HCT116 (cell line): ENCODE results near the gene EXOC5. TPM values are rescaled to one million over a fixed set of nuclear protein-coding genes. Genes with fewer than 3 reads are reported as not detected.

Source experiments
- ATAC-seq: fragments of 200-7000 bp; cut with Tn5 transposase; 2 replicates; pipeline ENCODE4 v1.9.1; 2020; ENCODE audit warnings: mild to moderate bottlenecking, moderate library complexity
- BruUV-seq: library from RNA; stranded (reverse); fragments of 400-500 nt; replicated peaks from 2 replicates; lab custom pipeline; 2021; lab: Mats Ljungman, UMichigan
- CTCF ChIA-PET: fragments of 300-600 bp; sonication (Branson Sonifier 250); formaldehyde crosslinking; loops from one replicate; lab custom pipeline; 2021; ENCODE audit warnings: antibody characterized with exemption; lab: Charles Lee
- POLR2A ChIA-PET: fragments of 300-600, 350-600 bp; sonication (Branson Sonifier 250); formaldehyde crosslinking; loops from one replicate; lab custom pipeline; 2021; ENCODE audit warnings: antibody characterized with exemption; lab: Charles Lee
- RAD21 ChIA-PET, 2 experiments: fragments of 300-600 bp; sonication (Branson Sonifier 250); formaldehyde crosslinking; loops; one replicate each; lab custom pipeline; 2023; ENCODE audit warnings: low total read pairs in 2 of 2; ENCODE audit not compliant: uncharacterized antibody in 2 of 2, unreplicated experiment in 2 of 2, low non-redundant PET in 1 of 2; lab: Charles Lee
- DNase-seq: peaks from one replicate; pipeline ENCODE4 v3.0.0-alpha.2; 2010; ENCODE audit warnings: low read depth, low spot score
- H2AFZ ChIP-seq: fragments of 200-600 bp; shearing (Covaris generic), sonication (generic); 2 replicates; pipeline ENCODE4 v1.6.1; 2017; ENCODE audit warnings: low read depth, mixed run types, mixed read lengths, antibody characterized with exemption, low read length; ENCODE audit not compliant: poor library complexity, severe bottlenecking
- H3K27ac ChIP-seq: 2 replicates; pipeline ENCODE4 v1.5.1; 2012; ENCODE audit warnings: low read depth, low read length
- H3K27me3 ChIP-seq: fragments of 200-600 bp; sonication (generic); 2 replicates; pipeline ENCODE4 v1.6.1; 2016; ENCODE audit warnings: mixed run types, low read length, mixed read lengths; ENCODE audit not compliant: insufficient read depth
- H3K36me3 ChIP-seq, 2 experiments: fragments of 200-500 bp in 1 of 2; fragments of 200-600 bp in 1 of 2; sonication (Bioruptor generic) in 1 of 2; sonication (generic) in 1 of 2; 2 replicates each; pipeline versions ENCODE4 v1.5.1 to v1.6.1; 2014 to 2016; ENCODE audit warnings: low read length in 2 of 2, inconsistent platforms in 1 of 2, mixed read lengths in 1 of 2, mixed run types in 1 of 2; ENCODE audit not compliant: insufficient read depth in 2 of 2, control insufficient read depth in 1 of 2
- H3K4me1 ChIP-seq, 2 experiments: fragments of 200-600 bp in 1 of 2; sonication (generic) in 1 of 2; 2 replicates each; pipeline versions ENCODE4 v1.5.1 to v1.6.1; 2012 to 2017; ENCODE audit warnings: low read length in 2 of 2, inconsistent platforms in 1 of 2, mild to moderate bottlenecking in 1 of 2, mixed read lengths in 1 of 2, mixed run types in 1 of 2, moderate library complexity in 1 of 2; ENCODE audit not compliant: insufficient read depth in 2 of 2, control insufficient read depth in 1 of 2
- H3K4me2 ChIP-seq: fragments of 200-600 bp; sonication (generic); 2 replicates; pipeline ENCODE4 v1.6.1; 2017; ENCODE audit warnings: mixed run types, low read length, mixed read lengths
- H3K4me3 ChIP-seq, 2 experiments: fragments of 200-600 bp in 1 of 2; sonication (generic) in 1 of 2; replicated peaks in 1 of 2; 2 replicates each; pipeline ENCODE4 v1.5.1; 2011 to 2016; ENCODE audit warnings: low read length in 2 of 2, control low read depth in 1 of 2, low read depth in 1 of 2, mild to moderate bottlenecking in 1 of 2, mixed read lengths in 1 of 2, mixed run types in 1 of 2
- H3K79me2 ChIP-seq: fragments of 200-600 bp; sonication (generic); 2 replicates; pipeline ENCODE4 v1.6.1; 2017; ENCODE audit warnings: mild to moderate bottlenecking, mixed run types, low read length, moderate library complexity, mixed read lengths; ENCODE audit not compliant: insufficient read depth
- H3K9ac ChIP-seq: fragments of 200-600 bp; sonication (generic); 2 replicates; pipeline ENCODE4 v1.6.1; 2016; ENCODE audit warnings: low read length, mixed read lengths
- H3K9me2 ChIP-seq: fragments of 200-600 bp; sonication (generic), shearing (Covaris generic); 2 replicates; pipeline ENCODE4 v1.6.1; 2017; ENCODE audit warnings: mixed run types, mild to moderate bottlenecking, moderate library complexity; ENCODE audit not compliant: insufficient read depth
- H3K9me3 ChIP-seq, 2 experiments: fragments of 200-500 bp in 1 of 2; fragments of 200-600 bp in 1 of 2; sonication (Bioruptor generic) in 1 of 2; sonication (generic) in 1 of 2; 2 replicates each; pipeline ENCODE4 v1.6.1; 2014 to 2017; ENCODE audit warnings: low read length in 2 of 2, mixed read lengths in 2 of 2, inconsistent platforms in 1 of 2, low read depth in 1 of 2, mild to moderate bottlenecking in 1 of 2, mixed run types in 1 of 2, moderate library complexity in 1 of 2; ENCODE audit not compliant: control insufficient read depth in 1 of 2, insufficient read depth in 1 of 2
- H4K20me1 ChIP-seq: fragments of 200-600 bp; sonication (generic), shearing (Covaris generic); 2 replicates; pipeline ENCODE4 v1.6.1; 2017; ENCODE audit warnings: mixed run types, mild to moderate bottlenecking, moderate library complexity; ENCODE audit not compliant: insufficient read depth
- CBX3 ChIP-seq: IDR thresholded peaks from 2 replicates; pipeline ENCODE4 v1.6.1; 2012; ENCODE audit warnings: low read depth
- CEBPB ChIP-seq: IDR thresholded peaks from 2 replicates; pipeline ENCODE4 v1.6.1; 2012; ENCODE audit warnings: low read depth
- ELF1 ChIP-seq: IDR thresholded peaks from 2 replicates; pipeline ENCODE4 v1.6.1; 2012; ENCODE audit warnings: low read depth, borderline replicate concordance
- EZH2 ChIP-seq: fragments of 200-600 bp; sonication (generic); IDR thresholded peaks from 2 replicates; pipeline ENCODE4 v1.6.1; 2017; ENCODE audit warnings: antibody characterized with exemption, mixed run types
- FOSL1 ChIP-seq: IDR thresholded peaks from 2 replicates; pipeline ENCODE4 v1.6.1; 2012; ENCODE audit warnings: low read depth
- JUND ChIP-seq: IDR thresholded peaks from 2 replicates; pipeline ENCODE4 v1.6.1; 2012
- POLR2AphosphoS5 ChIP-seq: IDR thresholded peaks from 2 replicates; pipeline ENCODE4 v1.6.1; 2011; ENCODE audit warnings: mild to moderate bottlenecking, low read depth, low read length, moderate library complexity
- RAD21 ChIP-seq: IDR thresholded peaks from 2 replicates; pipeline ENCODE4 v1.6.1; 2012; ENCODE audit warnings: low read depth, mild to moderate bottlenecking
- SRF ChIP-seq: IDR thresholded peaks from 2 replicates; pipeline ENCODE4 v1.6.1; 2012; ENCODE audit warnings: low read depth
- TCF7L2 ChIP-seq: IDR thresholded peaks from 2 replicates; pipeline ENCODE4 v1.7.0; 2011; ENCODE audit warnings: borderline replicate concordance, inconsistent platforms; ENCODE audit not compliant: insufficient read depth, insufficient read length; ENCODE audit errors: extremely low read depth
- YY1 ChIP-seq: IDR thresholded peaks from 2 replicates; pipeline ENCODE4 v1.6.1; 2011; ENCODE audit warnings: low read length, low read depth, moderate library complexity, mild to moderate bottlenecking; ENCODE audit not compliant: insufficient replicate concordance; ENCODE audit errors: extremely low read depth
- ZFX ChIP-seq: fragments of 450-650 bp; IDR thresholded peaks from 2 replicates; pipeline ENCODE4 v1.6.1; 2017
- ZNF274 ChIP-seq: fragments of 200-500 bp; sonication (Bioruptor generic); IDR thresholded peaks from 2 replicates; pipeline ENCODE4 v1.6.1; 2014; ENCODE audit warnings: mild to moderate bottlenecking, low read depth, low read length, inconsistent platforms
- intact Hi-C: fragments of 100-400 bp; cut with micrococcal nuclease; formaldehyde crosslinking; loops from 2 replicates; pipeline ENCODE4 v1.10.0; 2022
- total RNA-seq: library from RNA; stranded (reverse); gene quantifications from one replicate; pipeline ENCODE4 v1.2.1, GENCODE V29; 2021; ENCODE audit not compliant: unreplicated experiment
- TF ChIP-seq, protein P1 (sequence below): IDR thresholded peaks from 2 replicates; pipeline ENCODE4 v1.6.1; 2012
- TF ChIP-seq, protein P2 (sequence below), 3 experiments: fragments of 200-600 bp in 1 of 3; sonication (generic) in 1 of 3; IDR thresholded peaks in 2 of 3; conservative IDR thresholded peaks in 1 of 3; 2 replicates each; pipeline ENCODE4 v1.5.1; 2012 to 2017; ENCODE audit warnings: low read depth in 2 of 3, low read length in 2 of 3, antibody characterized with exemption in 1 of 3, borderline replicate concordance in 1 of 3, control low read depth in 1 of 3, mild to moderate bottlenecking in 1 of 3, mixed read lengths in 1 of 3, mixed run types in 1 of 3, moderate library complexity in 1 of 3; ENCODE audit not compliant: insufficient read depth in 1 of 3
- TF ChIP-seq, protein P3 (sequence below): IDR thresholded peaks from 2 replicates; pipeline ENCODE4 v1.6.1; 2012

EXOC5 gene
- total RNA-seq, 1 experiment from 2014 or later, result 54.2 TPM

DNA sequence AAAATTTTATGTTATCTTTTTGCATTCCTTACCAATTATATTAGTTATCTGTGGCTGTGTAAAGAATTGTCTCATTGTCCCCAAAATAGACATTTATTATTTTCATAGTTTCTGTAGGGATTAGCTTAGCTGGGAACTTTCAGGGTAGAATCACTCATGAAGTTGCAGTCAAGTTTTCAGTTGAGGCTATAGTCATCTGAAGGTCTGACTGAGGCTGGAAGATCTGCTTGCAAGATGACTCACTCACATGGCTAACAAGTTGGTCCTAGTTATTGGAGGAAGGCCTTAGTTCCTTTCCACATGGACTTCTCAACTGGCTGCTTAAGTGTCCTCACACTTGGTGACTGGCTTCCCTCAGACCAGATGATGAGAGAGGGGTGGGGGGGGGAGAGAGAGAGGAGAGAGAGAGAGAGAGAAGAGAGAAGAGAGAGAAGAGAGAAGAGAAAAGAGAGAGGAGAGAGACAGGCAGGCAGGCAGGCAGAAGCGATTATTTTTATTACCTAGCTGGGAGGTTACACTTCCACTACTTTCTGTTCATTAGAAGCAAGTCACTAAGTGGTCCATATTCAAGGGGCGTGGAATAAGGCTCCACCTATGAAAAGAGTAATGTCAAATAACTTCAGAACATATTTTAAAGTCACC, 6.4 kb upstream of the EXOC5 start:
- BruUV-seq, result no TSS peak
- H3K27me3 ChIP-seq, result no peaks in the 10 kb centered on the region
- ChIA-PET CTCF (no interaction called here), RAD21 (no interaction called here), POLR2A (no interaction called here)
- TF ChIP-seq, protein P1, sequence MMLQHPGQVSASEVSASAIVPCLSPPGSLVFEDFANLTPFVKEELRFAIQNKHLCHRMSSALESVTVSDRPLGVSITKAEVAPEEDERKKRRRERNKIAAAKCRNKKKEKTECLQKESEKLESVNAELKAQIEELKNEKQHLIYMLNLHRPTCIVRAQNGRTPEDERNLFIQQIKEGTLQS, result no peak
- TF ChIP-seq FOSL1, result no peak
- no peak for TF ChIP-seq JUND
- TF ChIP-seq POLR2AphosphoS5, result no peak
- no peak for TF ChIP-seq CBX3
- no peak for TF ChIP-seq TCF7L2
- TF ChIP-seq ZNF274, result no peak
- TF ChIP-seq YY1, result no peak
- no peak for TF ChIP-seq SRF
- no peak for TF ChIP-seq CEBPB
- no peak for TF ChIP-seq ELF1
- TF ChIP-seq, protein P2, sequence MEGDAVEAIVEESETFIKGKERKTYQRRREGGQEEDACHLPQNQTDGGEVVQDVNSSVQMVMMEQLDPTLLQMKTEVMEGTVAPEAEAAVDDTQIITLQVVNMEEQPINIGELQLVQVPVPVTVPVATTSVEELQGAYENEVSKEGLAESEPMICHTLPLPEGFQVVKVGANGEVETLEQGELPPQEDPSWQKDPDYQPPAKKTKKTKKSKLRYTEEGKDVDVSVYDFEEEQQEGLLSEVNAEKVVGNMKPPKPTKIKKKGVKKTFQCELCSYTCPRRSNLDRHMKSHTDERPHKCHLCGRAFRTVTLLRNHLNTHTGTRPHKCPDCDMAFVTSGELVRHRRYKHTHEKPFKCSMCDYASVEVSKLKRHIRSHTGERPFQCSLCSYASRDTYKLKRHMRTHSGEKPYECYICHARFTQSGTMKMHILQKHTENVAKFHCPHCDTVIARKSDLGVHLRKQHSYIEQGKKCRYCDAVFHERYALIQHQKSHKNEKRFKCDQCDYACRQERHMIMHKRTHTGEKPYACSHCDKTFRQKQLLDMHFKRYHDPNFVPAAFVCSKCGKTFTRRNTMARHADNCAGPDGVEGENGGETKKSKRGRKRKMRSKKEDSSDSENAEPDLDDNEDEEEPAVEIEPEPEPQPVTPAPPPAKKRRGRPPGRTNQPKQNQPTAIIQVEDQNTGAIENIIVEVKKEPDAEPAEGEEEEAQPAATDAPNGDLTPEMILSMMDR (IDR thresholded peaks at IDR 0.05 in 2 of 3, conservative IDR thresholded peaks at IDR 0.05 in 1 of 3; ENCODE audit: borderline replicate concordance in 1 of 3, insufficient read depth in 1 of 3, low read depth in 2 of 3, low read length in 2 of 3), result no peak
- TF ChIP-seq EZH2, result no peak
- no peak for TF ChIP-seq RAD21
- TF ChIP-seq, protein P3, sequence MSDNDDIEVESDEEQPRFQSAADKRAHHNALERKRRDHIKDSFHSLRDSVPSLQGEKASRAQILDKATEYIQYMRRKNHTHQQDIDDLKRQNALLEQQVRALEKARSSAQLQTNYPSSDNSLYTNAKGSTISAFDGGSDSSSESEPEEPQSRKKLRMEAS, result no peak
- no peak for TF ChIP-seq ZFX
- ATAC-seq, result no peak
- H3K4me2 ChIP-seq, result no peak overlapping the region
- no peak overlapping the region for H3K9ac ChIP-seq
- H4K20me1 ChIP-seq, result no peaks in the 10 kb centered on the region
- H3K27ac ChIP-seq, result no peak overlapping the region
- intact Hi-C loops, result no loop called here
- H3K9me3 ChIP-seq, result no peaks in the 10 kb centered on the region
- peaks cover 5 to 14% of the 10 kb centered on the region in 2 experiments; a peak in 3 of 4 replicates for H3K36me3 ChIP-seq
- H3K79me2 ChIP-seq, result peaks cover 51% of the 10 kb centered on the region
- no peak overlapping the region for H3K4me3 ChIP-seq
- no peak for DNase-seq
- no peak overlapping the region for H2AFZ ChIP-seq
- no peaks in the 10 kb centered on the region for H3K9me2 ChIP-seq
- peaks cover 5 to 6% of the 10 kb centered on the region in 2 experiments; a peak in 3 of 4 replicates for H3K4me1 ChIP-seq
